DND-41 (cell line): ENCODE results near the gene TAF1B.
"Not testable (repeated sequence)": the region's sequence is repeated elsewhere in the genome, so short reads cannot be mapped to it uniquely, and the experiment has no call there.

Experiments used
- ATAC-seq: fragments of 200-7000 bp; cut with Tn5 transposase; 3 replicates; pipeline ENCODE4 v1.9.1; 2021; ENCODE audit warnings: low read depth; ENCODE audit not compliant: insufficient read depth
- DNase-seq: peaks from one replicate; pipeline ENCODE4 v3.0.0-alpha.2; 2020
- H2AFZ ChIP-seq: 2 replicates; pipeline ENCODE4 v1.6.0; 2012; ENCODE audit warnings: low read depth, low read length
- H3K27ac ChIP-seq: 2 replicates; pipeline ENCODE4 v1.5.1; 2012; ENCODE audit warnings: low read length, inconsistent platforms
- H3K27me3 ChIP-seq: fragments of 200-600 bp; sonication (generic); 2 replicates; pipeline ENCODE4 v1.6.0; 2012; ENCODE audit warnings: low read length, mild to moderate bottlenecking, inconsistent platforms; ENCODE audit not compliant: insufficient read depth, poor library complexity
- H3K36me3 ChIP-seq: 2 replicates; pipeline ENCODE4 v1.5.1; 2012; ENCODE audit warnings: low read length, inconsistent platforms; ENCODE audit not compliant: insufficient read depth
- H3K4me1 ChIP-seq: 2 replicates; pipeline ENCODE4 v1.5.1; 2012; ENCODE audit warnings: mild to moderate bottlenecking, low read length; ENCODE audit not compliant: insufficient read depth
- H3K4me2 ChIP-seq: 2 replicates; pipeline ENCODE4 v1.6.0; 2012; ENCODE audit warnings: mild to moderate bottlenecking, moderate library complexity, low read length, inconsistent platforms; ENCODE audit not compliant: insufficient read depth
- H3K4me3 ChIP-seq, 2 experiments: fragments of 200-600 bp in 1 of 2; shearing (Covaris generic) in 1 of 2; 2 replicates each; pipeline ENCODE4 v1.5.1; 2012 to 2016; ENCODE audit warnings: inconsistent platforms in 2 of 2, low read length in 2 of 2, mild to moderate bottlenecking in 2 of 2, low read depth in 1 of 2, moderate library complexity in 1 of 2
- H3K79me2 ChIP-seq: 2 replicates; pipeline ENCODE4 v1.6.0; 2012; ENCODE audit warnings: low read length, inconsistent platforms; ENCODE audit not compliant: insufficient read depth
- H3K9ac ChIP-seq: 2 replicates; pipeline ENCODE4 v1.6.0; 2012; ENCODE audit warnings: low read depth, mild to moderate bottlenecking, inconsistent platforms, low read length, moderate library complexity
- H3K9me3 ChIP-seq: 2 replicates; pipeline ENCODE4 v1.5.1; 2012; ENCODE audit warnings: low read length, moderate library complexity, mild to moderate bottlenecking, inconsistent platforms; ENCODE audit not compliant: insufficient read depth, severe bottlenecking
- H4K20me1 ChIP-seq: 2 replicates; pipeline ENCODE4 v1.6.0; 2012; ENCODE audit warnings: low read length; ENCODE audit not compliant: insufficient read depth
- CTCF ChIP-seq: IDR thresholded peaks from 2 replicates; pipeline ENCODE4 v1.5.1; 2012; ENCODE audit warnings: borderline replicate concordance, low read length, moderate library complexity, mild to moderate bottlenecking; ENCODE audit not compliant: poor library complexity, severe bottlenecking; ENCODE audit errors: extremely low read depth
- EZH2 ChIP-seq: IDR thresholded peaks from 3 replicates; pipeline ENCODE4 v1.6.1; 2012; ENCODE audit warnings: borderline replicate concordance, low read depth, mild to moderate bottlenecking, moderate library complexity, low read length, inconsistent platforms; ENCODE audit not compliant: severe bottlenecking

Gene TAF1B

GRCh38 chr2:9857814-9858729 lies 14.8 kb downstream of the TAF1B start:
- Histone ChIP-seq H4K20me1 (no peaks in the 10 kb centered on the region), H3K4me3 (no peak overlapping the region), H2AFZ (no peak overlapping the region), H3K27me3 (no peaks in the 10 kb centered on the region), H3K9me3 (peaks cover 49% of the 10 kb centered on the region), H3K4me1 (no peaks in the 10 kb centered on the region), H3K27ac (no peak overlapping the region), H3K36me3 (peaks cover 77% of the 10 kb centered on the region), H3K4me2 (no peak overlapping the region), H3K9ac (no peak overlapping the region), H3K79me2 (no peaks in the 10 kb centered on the region)
- no peak for DNase-seq
- no peak for ATAC-seq
- no peak for TF ChIP-seq EZH2
- TF ChIP-seq CTCF: no peak

- ATAC-seq (no peak), DNase-seq (no peak)
- H4K20me1 ChIP-seq: no peaks in the 10 kb centered on the region
- no peak overlapping the region for H3K4me2 ChIP-seq
- H3K36me3 ChIP-seq: peaks cover 71% of the 10 kb centered on the region
- no peak overlapping the region for H3K4me3 ChIP-seq
- H3K27ac ChIP-seq: no peak overlapping the region
- no peak overlapping the region for H3K9ac ChIP-seq
- H3K79me2 ChIP-seq: no peaks in the 10 kb centered on the region
- TF ChIP-seq CTCF: no peak
- no peak for TF ChIP-seq EZH2
- no peaks in the 10 kb centered on the region for H3K4me1 ChIP-seq
- peaks cover 49% of the 10 kb centered on the region for H3K9me3 ChIP-seq
- H2AFZ ChIP-seq: no peak overlapping the region
- H3K27me3 ChIP-seq: no peaks in the 10 kb centered on the region
Measured at GRCh38 chr2:9858730-9859068, 15.4 kb downstream of the TAF1B start.

GRCh38 chr2:9860922-9861580 lies 17.8 kb downstream of the TAF1B start:
- not testable (repeated sequence) for ATAC-seq, H3K4me3 ChIP-seq, H3K27ac ChIP-seq, H3K9ac ChIP-seq, H3K79me2 ChIP-seq, H3K27me3 ChIP-seq, H4K20me1 ChIP-seq, DNase-seq, H3K4me2 ChIP-seq, H3K4me1 ChIP-seq, H2AFZ ChIP-seq
- Histone ChIP-seq H3K36me3 (peaks cover 48% of the 10 kb centered on the region), H3K9me3 (peaks cover 42% of the 10 kb centered on the region)

- DNase-seq: no peak
- Histone ChIP-seq H3K79me2 (no peaks in the 10 kb centered on the region), H3K36me3 (peaks cover 31% of the 10 kb centered on the region), H3K4me2 (no peak overlapping the region), H3K9ac (no peak overlapping the region), H3K4me1 (no peaks in the 10 kb centered on the region), H4K20me1 (no peaks in the 10 kb centered on the region), H3K9me3 (no peaks in the 10 kb centered on the region), H3K27ac (no peak overlapping the region), H3K4me3 (no peak overlapping the region), H2AFZ (no peak overlapping the region), H3K27me3 (no peaks in the 10 kb centered on the region)
- ATAC-seq: no peak
- no peak for TF ChIP-seq CTCF
- no peak for TF ChIP-seq EZH2
Measured at GRCh38 chr2:9867881-9868280, 24.6 kb downstream of the TAF1B start.
